B cell (primary cell): ENCODE results near the gene GPR21. TPM values are rescaled to one million over a fixed set of nuclear protein-coding genes. Genes with fewer than 3 reads are reported as not detected.

Source experiments
- ATAC-seq: fragments of 200-7000 bp; cut with Tn5 transposase; one replicate; pipeline ENCODE4 v1.10.0; 2021; ENCODE audit warnings: low read depth, mild to moderate bottlenecking, moderate number of reproducible peaks, moderate library complexity
- CTCF ChIA-PET: fragments of 350-600 bp; sonication (Branson Sonifier 250); formaldehyde crosslinking; loops from one replicate; lab custom pipeline; 2021; ENCODE audit warnings: antibody characterized with exemption, inconsistent platforms; lab: Charles Lee
- POLR2A ChIA-PET: fragments of 350-600 bp; sonication (Branson Sonifier 250); formaldehyde crosslinking; loops from one replicate; lab custom pipeline; 2021; ENCODE audit warnings: antibody characterized with exemption; lab: Charles Lee
- DNase-seq: peaks from one replicate; pipeline ENCODE4 v3.0.0; 2013
- H2AFZ ChIP-seq: 2 replicates; pipeline ENCODE4 v1.6.1; 2012; ENCODE audit warnings: mild to moderate bottlenecking, low read depth, low read length; ENCODE audit not compliant: insufficient read depth, poor library complexity, severe bottlenecking
- H3K27ac ChIP-seq, 2 donors: 1 replicate in 1 of 2; 2 replicates in 1 of 2; pipeline ENCODE4 v1.5.1; 2012 to 2013; ENCODE audit warnings: low read length in 2 of 2, mild to moderate bottlenecking in 2 of 2, moderate library complexity in 1 of 2
- H3K27me3 ChIP-seq, 4 experiments: fragments of 200-600 bp in 1 of 4; sonication (generic) in 1 of 4; replicated peaks in 1 of 4; 1 replicate in 2 of 4; 2 replicates in 2 of 4; pipeline versions ENCODE4 v1.6.1 to v1.7.0; 2013 to 2016; ENCODE audit warnings: low read length in 3 of 4, mild to moderate bottlenecking in 2 of 4, mixed read lengths in 1 of 4, moderate library complexity in 1 of 4; ENCODE audit not compliant: insufficient read depth in 4 of 4, control insufficient read depth in 3 of 4; ENCODE audit errors: control extremely low read depth in 1 of 4
- H3K36me3 ChIP-seq, 2 experiments: replicated peaks in 1 of 2; 1 replicate in 1 of 2; 2 replicates in 1 of 2; pipeline versions ENCODE4 v1.6.1 to v1.7.1; 2013; ENCODE audit warnings: low read length in 1 of 2; ENCODE audit not compliant: insufficient read depth in 2 of 2, control insufficient read depth in 1 of 2; ENCODE audit errors: control extremely low read depth in 1 of 2, extremely low read depth in 1 of 2
- H3K4me1 ChIP-seq, 2 donors: fragments of 200-600 bp in 1 of 2; sonication (generic) in 1 of 2; 1 replicate in 1 of 2; 2 replicates in 1 of 2; pipeline versions ENCODE4 v1.5.1 to v1.6.1; 2013 to 2017; ENCODE audit warnings: low read length in 2 of 2; ENCODE audit not compliant: control insufficient read depth in 2 of 2, insufficient read depth in 2 of 2
- H3K4me2 ChIP-seq: replicated peaks from 2 replicates; pipeline ENCODE3; 2012; ENCODE audit warnings: mild to moderate bottlenecking, low read depth, low read length; ENCODE audit not compliant: poor library complexity, severe bottlenecking
- H3K4me3 ChIP-seq, 5 experiments: fragments of 200-600 bp in 1 of 5; sonication (generic) in 1 of 5; 1 replicate in 3 of 5; 2 replicates in 2 of 5; pipeline versions ENCODE4 v1.5.1 to v1.7.0; 2011 to 2016; ENCODE audit warnings: low read length in 4 of 5, mild to moderate bottlenecking in 4 of 5, low read depth in 2 of 5, control low read depth in 1 of 5, moderate library complexity in 1 of 5; ENCODE audit not compliant: insufficient read depth in 1 of 5; ENCODE audit errors: control extremely low read depth in 1 of 5, extremely low read depth in 1 of 5
- H3K79me2 ChIP-seq: fragments of 200-600 bp; sonication (generic); one replicate; pipeline ENCODE4 v1.6.0; 2016; ENCODE audit warnings: low read length; ENCODE audit not compliant: control insufficient read depth, insufficient read depth
- H3K9ac ChIP-seq: fragments of 200-600 bp; sonication (generic); 2 replicates; pipeline ENCODE4 v1.6.1; 2017; ENCODE audit warnings: mild to moderate bottlenecking, low read length, moderate library complexity
- H3K9me3 ChIP-seq, 3 donors: one replicate each; pipeline versions ENCODE4 v1.6.1 to v1.7.1; 2013; ENCODE audit warnings: low read length in 2 of 3; ENCODE audit not compliant: control insufficient read depth in 2 of 3, insufficient read depth in 1 of 3; ENCODE audit errors: control extremely low read depth in 1 of 3
- H4K20me1 ChIP-seq: 2 replicates; pipeline ENCODE4 v1.6.0; 2012; ENCODE audit warnings: mild to moderate bottlenecking, low read length; ENCODE audit not compliant: insufficient read depth, control insufficient read depth, poor library complexity, severe bottlenecking
- H3K27ac Mint-ChIP-seq: one replicate; pipeline ENCODE4 v1.8.0; 2021; ENCODE audit warnings: mixed read lengths
- H3K27me3 Mint-ChIP-seq: one replicate; pipeline ENCODE4 v1.8.0; 2021; ENCODE audit warnings: mixed read lengths
- H3K4me1 Mint-ChIP-seq: one replicate; pipeline ENCODE4 v1.8.0; 2021; ENCODE audit warnings: mixed read lengths
- H3K4me3 Mint-ChIP-seq: one replicate; pipeline ENCODE4 v1.8.0; 2021; ENCODE audit warnings: mixed read lengths
- H3K9me3 Mint-ChIP-seq: one replicate; pipeline ENCODE4 v1.8.0; 2022; ENCODE audit warnings: mixed read lengths; ENCODE audit not compliant: insufficient read depth
- EZH2 ChIP-seq: IDR thresholded peaks from 2 replicates; pipeline ENCODE4 v1.6.1; 2012; ENCODE audit warnings: borderline replicate concordance, low read depth, mild to moderate bottlenecking, moderate library complexity, low read length; ENCODE audit not compliant: insufficient read depth, poor library complexity, severe bottlenecking
- WGBS: methylation state at CpG from one replicate; pipeline ENCODE4 v1.1.5; 2013; ENCODE audit warnings: missing lambda C conversion rate; ENCODE audit not compliant: insufficient coverage; 5-methylcytosine and 5-hydroxymethylcytosine counted together
- intact Hi-C: fragments of 100-400 bp; cut with micrococcal nuclease; formaldehyde crosslinking; loops from one replicate; pipeline ENCODE4 v1.10.0; 2022
- polyA plus RNA-seq: library from polyadenylated mRNA; depleted of rRNA; stranded (reverse); fragments of >200 nt; gene quantifications from 2 replicates; pipeline ENCODE4 v1.2.3, GENCODE V29; 2012
- total RNA-seq, 2 donors: library from RNA; stranded (reverse); fragments of 120-200 nt in 1 of 2; gene quantifications; 1 replicate in 1 of 2; 2 replicates in 1 of 2; pipeline versions ENCODE4 v1.2.3 to v1.2.4, GENCODE V29; 2013 to 2022
- TF ChIP-seq, protein P1 (sequence below): fragments of 200-600 bp; IDR thresholded peaks from one replicate; pipeline ENCODE4 v1.8.0; 2022; ENCODE audit warnings: antibody characterized with exemption, mild to moderate bottlenecking

Gene GPR21
- total and polyA plus RNA-seq, 2 donors (not counting 1 experiment from before 2014, with no cell fraction given) = 0.13 to 2.5 TPM

- no peak overlapping the region for H3K27ac Mint-ChIP-seq
- ChIA-PET POLR2A (no interaction called here), CTCF (no interaction called here)
- no peaks in the 10 kb centered on the region for H3K9me3 Mint-ChIP-seq
- Histone ChIP-seq H3K4me1 (no peaks in the 10 kb centered on the region), H3K36me3 (no peaks in the 10 kb centered on the region), H3K27me3 (no peaks in the 10 kb centered on the region), H3K27ac (no peak overlapping the region), H3K4me2 (no peak overlapping the region), H3K4me3 (no peak overlapping the region), H2AFZ (no peak overlapping the region), H4K20me1 (no peaks in the 10 kb centered on the region), H3K9ac (no peak overlapping the region), H3K79me2 (peaks cover 6% of the 10 kb centered on the region), H3K9me3 (no peaks in the 10 kb centered on the region)
- intact Hi-C loops = no loop called here
- no peak overlapping the region for H3K4me3 Mint-ChIP-seq
- H3K27me3 Mint-ChIP-seq = no peaks in the 10 kb centered on the region
- peaks cover 13% of the 10 kb centered on the region for H3K4me1 Mint-ChIP-seq
- TF ChIP-seq, protein P1, sequence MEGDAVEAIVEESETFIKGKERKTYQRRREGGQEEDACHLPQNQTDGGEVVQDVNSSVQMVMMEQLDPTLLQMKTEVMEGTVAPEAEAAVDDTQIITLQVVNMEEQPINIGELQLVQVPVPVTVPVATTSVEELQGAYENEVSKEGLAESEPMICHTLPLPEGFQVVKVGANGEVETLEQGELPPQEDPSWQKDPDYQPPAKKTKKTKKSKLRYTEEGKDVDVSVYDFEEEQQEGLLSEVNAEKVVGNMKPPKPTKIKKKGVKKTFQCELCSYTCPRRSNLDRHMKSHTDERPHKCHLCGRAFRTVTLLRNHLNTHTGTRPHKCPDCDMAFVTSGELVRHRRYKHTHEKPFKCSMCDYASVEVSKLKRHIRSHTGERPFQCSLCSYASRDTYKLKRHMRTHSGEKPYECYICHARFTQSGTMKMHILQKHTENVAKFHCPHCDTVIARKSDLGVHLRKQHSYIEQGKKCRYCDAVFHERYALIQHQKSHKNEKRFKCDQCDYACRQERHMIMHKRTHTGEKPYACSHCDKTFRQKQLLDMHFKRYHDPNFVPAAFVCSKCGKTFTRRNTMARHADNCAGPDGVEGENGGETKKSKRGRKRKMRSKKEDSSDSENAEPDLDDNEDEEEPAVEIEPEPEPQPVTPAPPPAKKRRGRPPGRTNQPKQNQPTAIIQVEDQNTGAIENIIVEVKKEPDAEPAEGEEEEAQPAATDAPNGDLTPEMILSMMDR = no peak
- no peak for TF ChIP-seq EZH2
- ATAC-seq (no peak), DNase-seq (no peak)
Observed at GRCh38 chr9:123053046-123053445, 19.6 kb downstream of the GPR21 start.

DNA sequence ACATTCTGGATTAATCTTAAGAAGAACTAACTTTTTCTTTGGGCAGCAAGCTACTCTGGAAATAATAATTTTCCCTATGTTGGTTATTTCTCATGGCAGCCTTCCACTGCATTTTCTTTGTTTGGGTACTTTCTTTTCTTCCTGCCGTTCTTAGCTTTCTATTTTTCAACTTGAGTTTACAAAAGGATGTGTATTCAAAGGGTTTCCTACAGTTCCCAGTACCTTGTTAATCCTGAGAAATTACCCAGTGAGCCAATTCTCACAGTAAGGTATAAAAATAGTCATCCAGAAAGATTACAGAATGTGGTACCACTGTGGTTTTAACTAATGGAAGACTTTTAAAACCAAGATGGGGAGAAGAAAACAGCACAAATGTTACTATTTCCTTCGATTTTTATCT lies 20.2 kb downstream of the GPR21 start:
- H3K9me3 ChIP-seq = no peaks in the 10 kb centered on the region
- no peak overlapping the region for H2AFZ ChIP-seq
- no peaks in the 10 kb centered on the region for H3K4me1 ChIP-seq
- no peaks in the 10 kb centered on the region for H3K27me3 Mint-ChIP-seq
- H3K27me3 ChIP-seq = no peaks in the 10 kb centered on the region
- H3K9me3 Mint-ChIP-seq = no peaks in the 10 kb centered on the region
- DNase-seq (no peak), ATAC-seq (no peak)
- H3K4me3 ChIP-seq = no peak overlapping the region
- H3K36me3 ChIP-seq = no peaks in the 10 kb centered on the region
- no peak overlapping the region for H3K4me2 ChIP-seq
- no peaks in the 10 kb centered on the region for H4K20me1 ChIP-seq
- intact Hi-C loops = no loop called here
- no peak overlapping the region for H3K9ac ChIP-seq
- no CpG with 5 or more reads among the region's 2 CpGs for WGBS
- peaks cover 6% of the 10 kb centered on the region for H3K79me2 ChIP-seq
- H3K27ac ChIP-seq = no peak overlapping the region
- POLR2A ChIA-PET = no interaction called here
- TF ChIP-seq EZH2 = no peak
- TF ChIP-seq, protein P1 = no peak
- CTCF ChIA-PET = no interaction called here
- no peak overlapping the region for H3K4me3 Mint-ChIP-seq
- peaks cover 13% of the 10 kb centered on the region for H3K4me1 Mint-ChIP-seq
- no peak overlapping the region for H3K27ac Mint-ChIP-seq
